ENCODE results near the gene ROBO3.

DNA sequence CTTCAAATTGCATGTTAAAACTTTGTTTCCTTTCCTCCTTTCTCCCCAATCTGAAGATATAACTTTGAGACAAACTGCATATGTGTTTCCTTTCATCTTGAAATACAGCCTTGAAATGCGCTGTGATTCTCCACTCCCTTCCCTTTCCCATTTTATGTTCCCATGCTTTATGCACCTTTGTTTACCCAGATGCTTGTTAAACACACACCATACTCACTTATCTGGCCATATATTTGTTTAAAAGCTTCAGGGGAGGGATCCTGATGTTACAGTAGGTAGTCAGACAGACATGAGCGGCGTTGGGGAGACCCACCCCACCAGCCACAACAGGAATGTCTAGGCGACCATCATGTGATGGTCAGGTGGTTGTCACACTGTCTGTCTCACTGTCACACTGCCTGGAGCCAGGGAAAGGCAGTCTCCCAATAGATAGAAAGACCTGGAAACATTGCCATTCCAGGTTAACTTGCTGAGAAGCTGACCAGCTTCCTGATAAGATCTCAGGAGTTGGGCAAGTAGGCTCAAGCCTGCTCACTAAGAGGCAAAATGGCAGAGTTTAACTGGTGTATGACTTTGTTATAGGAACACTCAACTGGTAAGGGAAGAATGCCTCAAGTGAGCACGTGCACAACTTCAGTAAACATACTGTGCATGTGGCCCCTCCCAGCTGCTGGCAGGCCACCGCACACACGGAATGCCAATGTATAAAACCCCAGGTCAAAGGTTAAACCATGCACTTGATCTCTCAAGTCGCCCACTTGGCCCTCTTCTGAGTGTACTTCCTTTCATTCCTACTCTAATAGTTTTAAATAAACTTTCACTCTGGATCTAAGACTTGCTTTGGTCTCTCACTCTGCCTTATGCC lies 41.5 kb upstream of the ROBO3 start:
- TF ChIP-seq, protein P1, sequence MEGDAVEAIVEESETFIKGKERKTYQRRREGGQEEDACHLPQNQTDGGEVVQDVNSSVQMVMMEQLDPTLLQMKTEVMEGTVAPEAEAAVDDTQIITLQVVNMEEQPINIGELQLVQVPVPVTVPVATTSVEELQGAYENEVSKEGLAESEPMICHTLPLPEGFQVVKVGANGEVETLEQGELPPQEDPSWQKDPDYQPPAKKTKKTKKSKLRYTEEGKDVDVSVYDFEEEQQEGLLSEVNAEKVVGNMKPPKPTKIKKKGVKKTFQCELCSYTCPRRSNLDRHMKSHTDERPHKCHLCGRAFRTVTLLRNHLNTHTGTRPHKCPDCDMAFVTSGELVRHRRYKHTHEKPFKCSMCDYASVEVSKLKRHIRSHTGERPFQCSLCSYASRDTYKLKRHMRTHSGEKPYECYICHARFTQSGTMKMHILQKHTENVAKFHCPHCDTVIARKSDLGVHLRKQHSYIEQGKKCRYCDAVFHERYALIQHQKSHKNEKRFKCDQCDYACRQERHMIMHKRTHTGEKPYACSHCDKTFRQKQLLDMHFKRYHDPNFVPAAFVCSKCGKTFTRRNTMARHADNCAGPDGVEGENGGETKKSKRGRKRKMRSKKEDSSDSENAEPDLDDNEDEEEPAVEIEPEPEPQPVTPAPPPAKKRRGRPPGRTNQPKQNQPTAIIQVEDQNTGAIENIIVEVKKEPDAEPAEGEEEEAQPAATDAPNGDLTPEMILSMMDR (IDR thresholded peaks at IDR 0.05; ENCODE audit: low read length): no peak
- no peak for TF ChIP-seq EZH2 (IDR thresholded peaks at IDR 0.05; ENCODE audit: borderline replicate concordance, low read length)

All from OCI-LY1 (cell line).